Bone marrow (tissue), 2 donors: ENCODE measurements around the gene GLCE.
"Not testable (repeated sequence)": the region's sequence is repeated elsewhere in the genome, so short reads cannot be mapped to it uniquely, and the experiment has no call there.

Experiments
- DNase-seq, 2 donors: peaks; one replicate each; lab custom pipeline; 2025; lab: John Stamatoyannopoulos, UW

Gene GLCE

GRCh38 chr15:69135499-69135898 is 24.9 kb upstream of the GLCE start:
- no peak for DNase-seq

GRCh38 chr15:69138963-69139362 is 21.5 kb upstream of the GLCE start:
- DNase-seq, result no peak

- DNase-seq, result no peak
These were observed 20.1 kb upstream of the GLCE start for GRCh38 chr15:69140306-69140705.

- DNase-seq, result no peak
These were observed 19.1 kb upstream of the GLCE start for GRCh38 chr15:69141286-69141701.

GRCh38 chr15:69141833-69142232 is 18.6 kb upstream of the GLCE start:
- DNase-seq, result no peak

DNA sequence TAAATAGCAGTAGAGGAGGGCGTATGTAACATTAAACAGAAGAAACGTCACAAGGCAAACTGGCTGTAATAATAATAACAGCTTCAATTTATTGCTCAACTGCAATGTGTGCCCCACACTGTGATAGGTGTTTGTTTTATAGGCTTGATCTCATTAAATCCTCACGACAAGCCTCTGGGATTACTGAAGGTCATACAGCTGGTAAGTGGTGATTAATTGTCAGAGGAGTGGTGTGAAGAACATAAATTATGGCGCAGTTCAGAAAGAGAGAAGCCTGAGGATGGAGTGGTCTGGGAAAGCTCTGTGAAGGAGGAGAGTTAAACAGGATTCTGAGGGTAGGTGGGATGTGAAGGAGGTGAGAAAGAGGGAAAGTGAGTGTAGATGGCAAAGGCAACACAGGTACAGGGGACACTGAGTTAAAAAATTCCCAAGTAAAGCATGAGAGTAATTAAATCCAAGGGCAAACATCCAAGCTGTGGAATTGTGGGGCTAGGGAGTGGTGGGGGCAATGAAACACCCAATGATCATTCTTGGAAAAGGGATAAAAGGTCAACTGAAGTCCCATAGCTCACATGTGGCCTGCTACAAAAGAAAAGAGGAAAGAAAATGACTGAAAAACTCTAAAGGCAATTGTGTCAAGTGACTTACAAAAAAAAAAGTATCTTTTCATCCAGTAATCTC is 16.5 kb upstream of the GLCE start:
- no peak for DNase-seq

GRCh38 chr15:69144530-69144929 is 15.9 kb upstream of the GLCE start:
- DNase-seq, result no peak

DNA sequence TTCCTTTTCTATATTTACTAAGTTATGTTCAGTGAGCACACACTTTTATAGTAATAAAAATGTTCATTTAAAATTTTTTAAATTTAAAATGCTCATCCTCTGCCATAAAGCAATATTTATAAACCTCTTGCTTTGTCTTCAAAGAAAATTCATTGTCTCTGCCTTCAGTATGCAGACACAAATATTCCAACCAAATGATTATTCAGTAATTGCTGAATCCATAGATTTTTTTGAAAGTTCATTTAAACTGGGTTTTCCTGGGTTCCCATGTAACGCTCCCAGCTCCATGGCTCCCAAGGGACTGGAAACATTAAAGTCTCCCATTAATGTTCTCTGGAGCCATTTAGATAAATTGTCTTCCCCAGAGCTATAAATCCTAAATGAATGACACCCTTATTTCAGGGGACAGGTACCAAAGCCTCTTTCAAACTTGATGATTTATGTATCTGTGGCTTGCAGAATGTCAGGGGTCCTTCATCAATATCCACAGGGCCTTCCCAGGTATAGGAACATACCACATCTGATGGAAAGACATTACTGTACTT is 15.2 kb upstream of the GLCE start:
- no peak for DNase-seq

- DNase-seq, result no peak
These were observed 14.5 kb upstream of the GLCE start for GRCh38 chr15:69145694-69146492.

- DNase-seq, result no peak
These were observed 13.6 kb upstream of the GLCE start for GRCh38 chr15:69146724-69147435.

DNA sequence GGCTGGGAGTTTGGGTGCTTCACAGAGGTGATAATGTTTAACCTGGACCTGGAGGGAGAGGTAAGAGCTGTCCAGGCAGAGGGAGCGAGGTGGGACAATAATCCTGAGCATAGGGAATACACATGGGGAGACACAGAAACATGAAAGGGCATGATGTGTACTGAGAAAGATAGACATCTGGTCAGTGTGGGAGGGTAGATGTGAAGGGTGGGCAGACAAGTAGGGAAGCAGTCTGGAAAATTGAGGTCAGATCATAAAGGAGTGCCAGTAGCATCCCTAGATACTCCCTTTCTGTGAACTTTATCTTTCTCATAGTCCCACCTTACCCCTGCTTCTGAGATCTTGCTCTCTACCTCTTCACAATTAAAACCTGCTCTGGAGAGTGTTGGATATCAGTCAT is 12.0 kb upstream of the GLCE start:
- no peak for DNase-seq

DNA sequence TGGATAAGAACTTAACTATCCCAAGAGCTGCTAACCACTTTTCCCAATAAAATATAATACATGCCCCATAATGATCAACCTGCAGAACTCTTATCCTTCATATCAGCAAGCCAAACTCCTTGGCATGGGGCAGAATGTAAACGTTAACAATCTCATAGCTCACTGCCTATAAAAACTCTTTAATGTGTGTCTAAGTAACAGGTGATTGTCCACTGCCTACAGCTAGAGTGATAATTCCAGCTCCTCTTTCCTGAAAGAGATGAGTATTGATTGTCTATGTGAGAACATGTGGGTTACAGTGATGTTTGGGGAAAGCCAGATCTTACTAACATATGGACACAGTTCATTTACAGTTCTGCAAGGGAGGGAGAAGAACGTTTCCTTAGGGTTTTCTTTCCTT is 11.3 kb upstream of the GLCE start:
- DNase-seq, result no peak

GRCh38 chr15:69149803-69150202 is 10.6 kb upstream of the GLCE start:
- DNase-seq, result no peak

DNA sequence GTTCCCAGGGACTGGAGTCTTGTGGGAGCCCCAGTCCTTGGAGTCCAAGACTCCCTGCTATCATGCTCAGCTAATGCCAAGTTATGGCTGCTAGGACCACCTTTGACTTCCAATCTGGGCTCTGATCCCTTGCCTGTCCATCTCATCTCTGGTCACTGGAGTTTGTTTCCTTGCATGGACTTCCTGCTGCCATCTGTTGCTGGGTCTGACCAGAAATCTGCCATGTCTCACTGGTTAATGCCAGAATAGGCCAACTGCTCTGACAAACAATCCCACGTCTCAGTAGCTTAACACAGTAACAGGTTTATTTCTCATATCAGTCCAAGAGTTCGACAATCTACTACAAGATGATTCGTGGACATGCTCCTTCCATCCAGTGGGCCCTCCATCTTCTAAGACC is 10.1 kb upstream of the GLCE start:
- no peak for DNase-seq

DNA sequence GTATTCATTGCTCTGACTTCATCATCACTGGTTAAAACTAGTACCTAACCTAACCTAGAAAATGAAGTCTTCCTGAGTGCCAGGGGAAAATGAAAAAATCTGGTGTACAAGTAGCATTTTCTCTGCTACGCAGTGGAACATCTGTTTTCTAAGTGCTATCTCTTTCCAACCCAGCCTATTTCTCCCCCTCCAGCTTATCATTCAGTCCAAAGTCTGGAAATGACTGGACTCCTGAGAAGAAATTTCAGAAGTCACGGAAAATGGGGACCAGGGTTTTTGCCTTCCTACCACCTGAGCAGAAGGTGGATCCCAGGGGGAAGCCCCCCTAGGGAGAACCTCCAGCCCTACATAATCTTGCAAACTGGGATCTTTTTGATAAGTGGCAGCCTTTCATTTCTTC is 9.6 kb upstream of the GLCE start:
- DNase-seq, result no peak

GRCh38 chr15:69153046-69153445 is 7.4 kb upstream of the GLCE start:
- DNase-seq, result no peak

- not testable (repeated sequence) for DNase-seq
These were observed 6.8 kb upstream of the GLCE start for GRCh38 chr15:69153587-69153986.

DNA sequence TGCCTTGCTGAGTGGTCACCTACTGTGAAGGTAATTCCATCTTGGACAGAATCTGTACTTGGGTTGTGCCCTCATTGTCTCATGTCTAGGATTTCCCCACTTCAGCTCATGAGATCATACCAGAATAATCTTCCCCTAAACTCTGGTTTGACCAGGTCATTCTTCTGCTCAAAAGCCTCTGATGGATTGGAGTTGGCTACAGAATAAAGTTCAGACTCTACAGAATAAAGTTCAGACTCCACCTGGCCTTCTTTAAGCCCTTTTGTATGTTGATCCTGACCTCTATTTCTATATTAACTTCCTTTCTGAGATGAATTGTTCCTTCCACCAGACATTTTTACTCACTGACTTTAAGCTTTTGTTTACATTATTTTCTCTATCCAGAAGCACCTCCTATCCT is 6.4 kb upstream of the GLCE start:
- DNase-seq, result no peak

DNA sequence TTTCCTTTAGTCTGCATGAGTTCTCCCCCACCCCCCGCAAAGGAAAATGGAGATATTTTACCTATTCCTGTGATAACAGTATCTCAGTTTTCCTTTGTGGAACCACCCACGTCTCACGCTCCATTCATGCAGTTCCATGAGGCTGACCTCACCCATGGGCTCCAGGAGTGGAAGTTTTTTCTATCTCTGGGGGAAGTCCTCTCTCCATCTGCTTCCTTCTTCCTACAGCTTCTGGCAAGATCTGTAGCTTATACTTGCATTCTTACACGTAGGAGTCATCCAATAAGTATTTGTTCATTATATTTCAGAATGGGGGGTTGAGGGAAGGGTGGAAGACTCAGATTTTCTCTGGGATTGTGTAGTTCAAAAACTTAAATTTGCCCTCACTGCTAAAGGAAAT is 5.8 kb upstream of the GLCE start:
- no peak for DNase-seq

DNA sequence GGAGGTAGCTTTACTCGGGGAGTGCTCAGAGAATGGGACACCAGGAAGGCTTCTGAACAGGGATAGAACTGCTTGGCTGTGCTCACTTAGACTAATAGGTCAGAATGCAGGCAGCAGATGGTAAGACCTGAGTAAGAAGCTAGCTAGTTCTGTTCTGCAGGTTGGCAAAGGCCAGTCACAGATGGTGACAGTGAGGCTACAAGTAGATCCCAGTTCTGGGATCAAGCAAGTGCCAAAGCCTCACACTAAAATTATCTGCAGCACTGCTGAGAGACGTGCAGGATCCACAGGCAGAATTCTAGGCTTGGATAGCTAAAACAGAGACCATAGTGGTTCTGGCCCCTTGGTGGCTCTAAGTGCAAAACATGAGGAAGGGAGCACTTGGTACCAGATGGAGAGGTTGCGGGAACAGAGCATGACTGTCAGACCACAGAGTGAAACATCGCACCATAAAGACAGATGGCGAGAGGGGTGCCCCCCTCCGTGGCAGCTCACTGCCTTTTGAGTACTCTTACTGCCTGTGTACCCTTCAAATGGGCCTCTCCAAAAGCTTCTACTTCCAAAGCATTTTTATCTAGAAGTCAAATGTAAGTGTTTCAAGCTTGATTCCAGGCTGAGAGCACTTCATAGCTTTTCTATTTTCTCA is 3.6 kb upstream of the GLCE start:
- DNase-seq, result no peak

- DNase-seq, result no peak
These were observed 2.1 kb upstream of the GLCE start for GRCh38 chr15:69158201-69158842.

DNA sequence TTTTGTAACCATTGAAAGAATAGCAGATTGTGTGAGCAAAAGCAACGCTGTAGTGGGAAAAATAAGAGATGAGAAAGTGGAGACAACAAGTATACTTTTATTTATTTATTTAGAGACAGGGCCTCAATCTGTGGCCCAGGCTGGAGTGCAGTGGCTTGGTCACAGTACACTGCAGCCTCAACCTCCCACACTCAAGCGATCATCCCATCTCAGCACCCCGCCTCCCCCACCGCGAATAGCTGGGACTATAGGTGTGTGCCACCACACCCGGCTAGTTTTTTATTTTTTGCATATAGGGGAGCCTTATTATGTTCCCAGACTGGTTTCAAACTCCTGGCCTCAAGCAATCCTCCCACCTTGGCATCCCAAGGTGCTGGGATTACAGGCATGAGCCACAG is 1.6 kb upstream of the GLCE start:
- DNase-seq, result no peak
